Stimulated activated CD8-positive, alpha-beta memory T cell treated with anti-CD3 and anti-CD28 coated beads, Interleukin-4, amount 100 ng/mL, for 1 hour (primary cell): Measurements from ENCODE around the gene TTBK2.
A peak's percentile ranks its signal among the peaks of the same experiment; 100 is the strongest.

ENCODE experiments used
- DNase-seq, 2 donors: peaks; one replicate each; pipeline ENCODE4 v3.0.0-alpha.2; 2020; ENCODE audit warnings: low read depth in 2 of 2, low spot score in 1 of 2

TTBK2 gene

GRCh38 chr15:42728972-42729371 is 191.6 kb downstream of the TTBK2 start:
- DNase-seq: no peak

GRCh38 chr15:42728560-42728959 is 192.0 kb downstream of the TTBK2 start:
- DNase-seq: no peak

DNA sequence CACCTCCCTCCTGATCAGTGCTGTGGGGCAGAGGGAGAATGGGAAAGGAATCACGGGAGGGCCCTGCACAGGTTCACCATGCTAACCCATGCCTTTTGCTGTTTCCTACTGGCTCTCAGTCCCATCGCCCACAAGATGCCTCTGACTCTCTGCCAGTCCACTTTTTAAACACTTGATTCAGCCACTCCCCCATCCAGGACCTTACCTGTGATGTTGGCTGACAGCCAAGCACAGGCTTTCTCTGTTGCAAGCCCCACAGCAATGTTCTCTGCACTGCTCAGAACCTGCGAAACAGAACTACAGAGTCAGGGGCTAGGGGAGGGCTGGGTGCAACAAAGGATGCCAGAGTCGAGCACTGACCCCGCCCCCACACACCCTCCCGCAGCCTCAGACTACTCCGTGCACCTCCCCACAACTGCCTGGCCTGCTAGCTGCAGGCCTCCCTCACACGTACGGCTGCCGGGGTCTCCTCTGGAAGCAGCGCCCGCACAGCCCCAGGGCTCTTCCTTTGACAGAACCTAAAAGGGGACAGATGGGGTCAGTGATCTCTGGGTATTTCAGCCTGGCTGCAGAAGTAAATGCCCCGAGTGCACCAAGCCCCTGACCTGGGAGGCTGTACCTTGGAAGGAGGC is 192.7 kb downstream of the TTBK2 start:
- DNase-seq: no peak

DNA sequence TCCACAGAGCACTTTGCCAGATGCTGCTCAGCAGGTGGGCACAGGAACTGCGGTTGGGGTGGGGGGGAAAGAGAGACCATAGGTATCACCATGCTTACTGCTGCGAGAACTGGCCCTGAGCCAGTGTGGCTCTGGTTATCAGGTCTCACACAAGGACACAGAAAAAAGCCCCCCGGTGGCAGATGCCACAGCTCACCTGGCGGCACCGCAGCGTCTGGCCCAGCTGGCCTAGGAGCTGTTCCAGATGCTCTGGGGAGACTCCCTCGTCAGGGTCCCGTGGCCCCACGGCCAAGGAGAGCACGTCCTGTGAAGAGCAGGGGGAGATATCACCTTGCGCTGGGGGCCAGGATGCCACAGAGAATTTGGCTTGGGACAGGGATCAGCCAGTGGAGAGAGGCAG is 194.5 kb downstream of the TTBK2 start:
- no peak for DNase-seq

DNA sequence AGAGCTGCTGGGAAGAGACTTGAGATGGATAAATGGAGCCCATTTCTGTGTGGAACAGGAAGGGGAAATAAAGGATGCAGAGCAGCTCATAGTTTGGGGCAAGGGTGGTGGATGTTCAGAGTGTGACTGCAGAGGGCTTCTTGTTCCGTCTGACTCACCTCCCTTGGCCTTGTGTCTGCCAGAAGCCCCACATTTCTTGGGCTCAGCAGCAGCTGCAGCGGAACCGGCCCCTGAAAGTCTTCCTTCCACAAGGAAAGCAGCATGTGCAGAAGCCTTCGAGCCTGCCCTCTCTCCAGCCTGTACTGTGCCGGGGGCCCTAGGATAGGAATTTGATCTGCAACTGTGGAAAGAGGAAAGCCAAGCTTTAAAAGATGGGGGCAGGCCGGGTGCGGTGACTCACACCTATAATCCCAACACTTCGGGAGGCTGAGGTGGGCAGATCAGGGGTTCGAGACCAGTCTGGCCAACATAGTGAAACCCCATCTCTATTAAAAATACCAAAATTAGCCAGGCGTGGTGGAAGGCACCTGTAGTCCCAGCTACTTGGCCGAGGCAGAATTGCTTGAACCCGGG is 195.2 kb downstream of the TTBK2 start:
- no peak for DNase-seq

GRCh38 chr15:42724276-42724675 is 196.3 kb downstream of the TTBK2 start:
- no peak for DNase-seq

DNA sequence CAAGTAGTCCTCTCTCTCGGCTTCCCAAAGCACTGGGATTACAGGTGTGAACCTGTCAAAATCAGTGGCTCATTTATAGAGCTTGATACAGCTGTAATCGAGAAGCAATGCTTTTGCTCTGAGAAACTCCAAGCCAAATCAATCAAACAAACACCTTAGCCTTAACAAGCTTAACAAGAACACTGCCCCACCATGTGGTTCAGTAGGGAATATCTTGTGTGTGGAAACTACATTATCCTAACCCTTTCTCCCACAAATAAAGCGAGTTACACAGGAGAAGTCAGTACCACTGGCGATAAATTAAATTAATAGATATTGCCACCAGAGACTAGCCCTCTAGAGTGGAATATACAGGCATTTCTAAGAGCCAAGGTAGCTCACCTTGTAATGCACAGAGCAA is 197.5 kb downstream of the TTBK2 start:
- DNase-seq: no peak

DNA sequence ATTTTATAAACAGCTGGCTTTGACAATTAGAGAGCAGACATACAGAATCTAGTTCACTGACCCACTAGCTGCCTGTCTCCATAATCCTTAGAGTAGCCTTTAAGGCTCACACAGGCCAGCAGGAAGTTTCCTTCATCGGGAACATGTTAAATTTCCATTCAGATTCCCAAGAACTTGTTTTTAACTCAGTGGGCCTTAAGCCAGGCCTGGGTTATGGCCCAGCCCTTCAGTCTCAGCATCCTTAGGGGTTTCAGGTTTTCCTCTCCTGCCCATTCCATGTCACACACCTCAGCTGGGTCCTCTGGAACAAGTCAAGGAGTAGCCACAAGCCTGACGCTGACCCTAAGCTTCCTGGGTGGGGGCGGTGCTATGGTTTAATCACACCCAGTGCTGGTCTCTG is 198.7 kb downstream of the TTBK2 start:
- DNase-seq: no peak

DNA sequence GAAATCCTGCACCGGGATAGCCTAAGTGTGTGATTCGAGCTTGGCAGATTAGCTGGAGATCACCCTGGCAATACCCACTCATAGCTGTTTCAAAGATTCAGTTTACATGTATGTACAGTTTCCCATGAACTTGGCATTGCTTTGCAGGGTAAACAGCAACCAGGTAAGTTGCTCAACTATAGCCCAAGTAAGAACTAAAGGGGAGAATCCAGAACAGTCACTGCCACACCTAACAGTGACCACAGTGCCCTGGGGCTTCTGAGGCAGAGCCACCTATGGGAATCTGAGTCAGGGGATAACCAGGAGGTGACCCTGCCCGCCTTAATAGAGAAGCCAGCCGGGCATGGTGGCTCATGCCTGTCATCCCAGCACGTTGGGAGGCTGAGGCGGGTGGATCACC is 199.6 kb downstream of the TTBK2 start:
- DNase-seq: no peak

GRCh38 chr15:42720071-42720470 is 200.5 kb downstream of the TTBK2 start:
- DNase-seq: no peak

GRCh38 chr15:42719043-42719442 is 201.5 kb downstream of the TTBK2 start:
- DNase-seq: no peak

GRCh38 chr15:42716626-42717025 is 204.0 kb downstream of the TTBK2 start:
- DNase-seq: no peak

- DNase-seq: no peak
Observed at GRCh38 chr15:42716125-42716524, 204.5 kb downstream of the TTBK2 start.

GRCh38 chr15:42712584-42712983 is 208.0 kb downstream of the TTBK2 start:
- no peak for DNase-seq

DNA sequence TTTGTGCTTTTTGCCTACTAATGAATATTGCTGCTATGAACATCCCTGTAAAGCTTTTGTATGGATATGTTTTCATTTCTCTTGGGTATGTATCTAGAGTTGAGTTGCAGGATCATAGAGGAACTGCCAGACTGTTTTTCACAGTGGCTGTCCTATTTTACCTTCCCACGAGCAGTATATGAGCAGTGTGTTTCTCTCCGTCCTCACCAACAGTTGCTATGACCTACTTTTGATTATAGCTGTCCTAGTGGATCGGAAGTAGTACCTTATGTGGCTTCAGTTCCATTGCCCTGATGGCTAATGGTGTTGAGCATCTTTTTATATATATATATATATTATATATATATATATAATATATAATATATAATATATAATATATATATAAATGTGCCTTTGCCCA is 208.8 kb downstream of the TTBK2 start:
- DNase-seq: no peak

- no peak for DNase-seq
Observed at GRCh38 chr15:42710662-42711061, 209.9 kb downstream of the TTBK2 start.

- no peak for DNase-seq
Observed at GRCh38 chr15:42707873-42708544, 212.6 kb downstream of the TTBK2 start.

DNA sequence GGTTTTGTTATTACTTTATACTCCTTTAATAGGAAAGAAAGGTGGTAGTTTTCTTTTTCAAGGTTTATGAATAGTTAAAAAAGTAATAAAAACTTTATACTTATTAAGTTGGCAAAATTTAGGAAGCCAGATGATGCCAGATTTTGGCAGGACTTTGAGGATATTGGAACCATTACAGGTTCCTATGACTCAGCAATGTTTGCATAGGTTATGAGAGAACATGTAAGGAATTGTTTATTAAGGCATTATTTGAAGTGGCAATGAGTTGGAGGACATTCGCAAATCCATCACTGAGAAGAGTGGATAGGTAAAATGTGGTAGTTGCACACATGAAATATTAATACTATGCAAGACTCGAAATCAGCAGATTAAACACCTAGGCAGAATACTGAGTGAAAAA is 213.5 kb downstream of the TTBK2 start:
- DNase-seq: no peak

GRCh38 chr15:42705336-42705735 is 215.2 kb downstream of the TTBK2 start:
- no peak for DNase-seq

DNA sequence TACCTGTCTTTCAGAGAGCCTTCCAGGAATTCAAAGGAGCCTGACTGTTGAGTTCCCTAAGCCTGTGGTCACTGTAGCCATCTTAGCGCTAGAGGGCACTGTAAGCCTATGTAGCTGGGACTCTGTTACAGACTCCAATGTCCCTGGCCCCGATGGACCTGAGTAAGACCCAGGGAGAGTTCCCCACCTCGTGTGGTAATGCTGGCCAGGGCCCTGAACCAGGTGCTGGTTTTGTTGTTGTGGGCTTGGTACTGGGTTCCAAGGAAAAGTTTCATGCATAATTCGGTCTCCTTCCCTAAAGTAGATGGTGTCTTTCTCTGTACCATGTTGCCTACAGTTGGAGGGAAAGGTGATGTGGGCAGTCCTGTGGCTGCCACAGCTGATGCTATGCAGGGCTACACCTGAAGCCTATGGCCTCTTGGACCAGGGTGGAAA is 216.1 kb downstream of the TTBK2 start:
- DNase-seq: peak in 1 of 2 donors; percentile 39

DNA sequence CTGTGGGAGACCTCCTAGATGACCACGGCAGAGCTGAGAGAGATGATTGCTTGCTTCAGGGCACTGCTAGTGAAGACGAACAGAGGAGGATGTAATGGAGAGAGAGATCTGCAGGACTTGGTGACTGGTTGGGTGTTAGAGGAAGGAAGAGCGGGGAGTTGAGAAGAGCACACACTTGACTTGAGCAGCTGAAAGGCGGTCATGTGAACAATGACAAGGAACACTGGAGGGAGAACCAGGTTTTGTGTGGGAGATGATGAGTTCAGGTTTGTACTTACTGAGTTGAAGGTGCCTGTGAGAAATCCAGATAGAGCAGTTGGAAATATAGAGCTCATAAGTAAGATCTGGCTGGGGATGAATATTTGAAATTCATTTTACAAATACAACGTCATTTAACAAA is 224.0 kb downstream of the TTBK2 start:
- DNase-seq: no peak

DNA sequence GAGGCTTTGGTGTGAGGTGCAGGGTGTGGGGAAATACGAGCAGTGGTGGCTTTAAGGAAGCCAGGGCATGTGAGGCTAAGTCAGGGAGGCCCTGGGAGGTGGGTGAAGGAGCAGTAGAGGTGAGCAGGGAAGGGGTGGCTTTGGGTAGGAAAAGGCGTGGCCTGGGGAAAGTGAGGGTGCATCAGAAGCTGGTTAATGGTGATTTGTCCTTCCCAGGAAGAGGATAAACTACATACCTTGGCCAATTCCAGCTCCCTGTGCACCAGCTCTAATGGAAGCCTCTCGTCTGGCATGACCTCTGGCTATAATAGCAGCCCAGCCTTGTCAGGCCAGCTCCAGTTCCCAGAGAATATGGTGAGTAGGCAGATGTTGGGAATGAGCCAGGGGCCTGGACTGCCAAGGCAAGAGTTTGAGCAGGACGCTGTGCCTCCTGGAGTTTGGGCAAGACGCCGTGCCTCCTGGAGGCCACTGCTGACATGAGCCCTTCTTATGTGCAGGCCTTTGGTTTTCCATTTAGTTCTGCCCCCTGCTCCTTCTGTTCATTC is 225.0 kb downstream of the TTBK2 start:
- no peak for DNase-seq
